Measurements from ENCODE around the gene SFTPA2. TPM values are rescaled to one million over a fixed set of nuclear protein-coding genes. Genes with fewer than 3 reads are reported as not detected.
"Not testable (repeated sequence)": the region's sequence is repeated elsewhere in the genome, so short reads cannot be mapped to it uniquely, and the experiment has no call there.

The SFTPA2 gene
- total RNA-seq, 2 experiments from 2014 or later, result not detected

GRCh38 chr10:79585870-79586527 is 25.8 kb upstream of the SFTPA2 start:
- ATAC-seq, result no peak
- H3K36me3 Mint-ChIP-seq (ENCODE audit: low read depth), result no peaks in the 10 kb centered on the region
- no peak for DNase-seq
- ChIA-PET CTCF (no interaction called here), POLR2A (no interaction called here)
- H3K27ac Mint-ChIP-seq, result no peak overlapping the region
- peaks cover 7% of the 10 kb centered on the region for H3K4me1 Mint-ChIP-seq (ENCODE audit: low read depth)
- H3K4me3 Mint-ChIP-seq, result no peak overlapping the region
- H3K9me3 Mint-ChIP-seq (ENCODE audit: insufficient read depth), result no peaks in the 10 kb centered on the region
- peaks cover 25% of the 10 kb centered on the region for H3K27me3 Mint-ChIP-seq (ENCODE audit: low read depth)

GRCh38 chr10:79583488-79584024 is 23.3 kb upstream of the SFTPA2 start:
- H3K4me3 Mint-ChIP-seq, result no peak overlapping the region
- CTCF ChIA-PET, result no interaction called here
- peaks cover 7% of the 10 kb centered on the region for H3K4me1 Mint-ChIP-seq (ENCODE audit: low read depth)
- peaks cover 25% of the 10 kb centered on the region for H3K27me3 Mint-ChIP-seq (ENCODE audit: low read depth)
- DNase-seq, result no peak
- ATAC-seq, result no peak
- no peaks in the 10 kb centered on the region for H3K36me3 Mint-ChIP-seq (ENCODE audit: low read depth)
- no peak overlapping the region for H3K27ac Mint-ChIP-seq
- H3K9me3 Mint-ChIP-seq (ENCODE audit: insufficient read depth), result no peaks in the 10 kb centered on the region
- POLR2A ChIA-PET, result no interaction called here

- POLR2A ChIA-PET; H3K27ac Mint-ChIP-seq; CTCF ChIA-PET; H3K4me1 Mint-ChIP-seq (ENCODE audit: low read depth); H3K9me3 Mint-ChIP-seq (ENCODE audit: insufficient read depth); H3K4me3 Mint-ChIP-seq; H3K36me3 Mint-ChIP-seq (ENCODE audit: low read depth); DNase-seq: not testable (repeated sequence)
- ATAC-seq, result peak; percentile 42
- peaks cover 22% of the 10 kb centered on the region for H3K27me3 Mint-ChIP-seq (ENCODE audit: low read depth)
These were observed 22.7 kb upstream of the SFTPA2 start for GRCh38 chr10:79582954-79583353.

GRCh38 chr10:79582096-79582495 is 21.9 kb upstream of the SFTPA2 start:
- H3K27me3 Mint-ChIP-seq (ENCODE audit: low read depth), result peaks cover 24% of the 10 kb centered on the region
- ChIA-PET POLR2A (no interaction called here), CTCF (no interaction called here)
- H3K4me3 Mint-ChIP-seq, result no peak overlapping the region
- ATAC-seq (no peak), DNase-seq (no peak)
- no peaks in the 10 kb centered on the region for H3K9me3 Mint-ChIP-seq (ENCODE audit: insufficient read depth)
- H3K27ac Mint-ChIP-seq, result no peak overlapping the region
- H3K36me3 Mint-ChIP-seq (ENCODE audit: low read depth), result no peaks in the 10 kb centered on the region
- peaks cover 7% of the 10 kb centered on the region for H3K4me1 Mint-ChIP-seq (ENCODE audit: low read depth)

GRCh38 chr10:79581044-79581443 is 20.8 kb upstream of the SFTPA2 start:
- Mint-ChIP-seq H3K4me1 (ENCODE audit: low read depth) (peaks cover 7% of the 10 kb centered on the region), H3K9me3 (ENCODE audit: insufficient read depth) (no peaks in the 10 kb centered on the region), H3K27ac (no peak overlapping the region), H3K4me3 (no peak overlapping the region), H3K27me3 (ENCODE audit: low read depth) (peaks cover 26% of the 10 kb centered on the region), H3K36me3 (ENCODE audit: low read depth) (no peaks in the 10 kb centered on the region)
- DNase-seq, result no peak
- ChIA-PET CTCF (no interaction called here), POLR2A (no interaction called here)
- no peak for ATAC-seq

GRCh38 chr10:79579361-79579760 is 19.2 kb upstream of the SFTPA2 start:
- H3K27me3 Mint-ChIP-seq (ENCODE audit: low read depth), result peaks cover 35% of the 10 kb centered on the region
- no peak overlapping the region for H3K27ac Mint-ChIP-seq
- no peaks in the 10 kb centered on the region for H3K36me3 Mint-ChIP-seq (ENCODE audit: low read depth)
- H3K4me3 Mint-ChIP-seq, result no peak overlapping the region
- H3K9me3 Mint-ChIP-seq (ENCODE audit: insufficient read depth), result no peaks in the 10 kb centered on the region
- DNase-seq (no peak), ATAC-seq (no peak)
- ChIA-PET POLR2A (no interaction called here), CTCF (no interaction called here)
- peaks cover 7% of the 10 kb centered on the region for H3K4me1 Mint-ChIP-seq (ENCODE audit: low read depth)

- ATAC-seq; H3K4me3 Mint-ChIP-seq; DNase-seq; CTCF ChIA-PET; H3K36me3 Mint-ChIP-seq (ENCODE audit: low read depth); H3K9me3 Mint-ChIP-seq (ENCODE audit: insufficient read depth); H3K27ac Mint-ChIP-seq; H3K4me1 Mint-ChIP-seq (ENCODE audit: low read depth); POLR2A ChIA-PET: not testable (repeated sequence)
- H3K27me3 Mint-ChIP-seq (ENCODE audit: low read depth), result peaks cover 71% of the 10 kb centered on the region
These were observed 10.4 kb upstream of the SFTPA2 start for GRCh38 chr10:79570624-79571023.

GRCh38 chr10:79563426-79563825 is 3.2 kb upstream of the SFTPA2 start:
- DNase-seq, result no peak
- ChIA-PET CTCF (interaction anchor here (1.2 kb wide), 1 partner anchor 26 kb away, joined by 4 read pairs; no protein-coding TSS in a partner anchor), POLR2A (no interaction called here)
- peaks cover 5% of the 10 kb centered on the region for H3K4me1 Mint-ChIP-seq (ENCODE audit: low read depth)
- no peak for ATAC-seq
- H3K36me3 Mint-ChIP-seq (ENCODE audit: low read depth), result no peaks in the 10 kb centered on the region
- H3K4me3 Mint-ChIP-seq, result no peak overlapping the region
- H3K27ac Mint-ChIP-seq, result no peak overlapping the region
- H3K9me3 Mint-ChIP-seq (ENCODE audit: insufficient read depth), result no peaks in the 10 kb centered on the region
- H3K27me3 Mint-ChIP-seq (ENCODE audit: low read depth), result peaks cover 33% of the 10 kb centered on the region

GRCh38 chr10:79562135-79562756 is 2.0 kb upstream of the SFTPA2 start:
- H3K36me3 Mint-ChIP-seq (ENCODE audit: low read depth), result no peaks in the 10 kb centered on the region
- ChIA-PET CTCF (interaction anchor here (0.7 to 1.5 kb wide), 6 partner anchors 9 to 353 kb away, joined by 3 to 7 read pairs (median 4); no protein-coding TSS in a partner anchor), POLR2A (no interaction called here)
- no peak overlapping the region for H3K27ac Mint-ChIP-seq
- H3K4me1 Mint-ChIP-seq (ENCODE audit: low read depth), result peaks cover 5% of the 10 kb centered on the region
- peak; percentile 84 for ATAC-seq
- H3K27me3 Mint-ChIP-seq (ENCODE audit: low read depth), result peaks cover 24% of the 10 kb centered on the region
- H3K4me3 Mint-ChIP-seq, result no peak overlapping the region
- no peaks in the 10 kb centered on the region for H3K9me3 Mint-ChIP-seq (ENCODE audit: insufficient read depth)
- peak; percentile 77 for DNase-seq

- H3K27me3 Mint-ChIP-seq (ENCODE audit: low read depth), result peaks cover 19% of the 10 kb centered on the region
- H3K4me1 Mint-ChIP-seq (ENCODE audit: low read depth), result peaks cover 5% of the 10 kb centered on the region
- H3K4me3 Mint-ChIP-seq, result no peak overlapping the region
- H3K36me3 Mint-ChIP-seq (ENCODE audit: low read depth), result no peaks in the 10 kb centered on the region
- DNase-seq, result no peak
- no peaks in the 10 kb centered on the region for H3K9me3 Mint-ChIP-seq (ENCODE audit: insufficient read depth)
- ChIA-PET POLR2A (no interaction called here), CTCF (interaction anchor here (1.0 kb wide), 1 partner anchor 10 kb away, joined by 3 read pairs; no protein-coding TSS in a partner anchor)
- H3K27ac Mint-ChIP-seq, result no peak overlapping the region
- no peak for ATAC-seq
These were observed 1.1 kb upstream of the SFTPA2 start for GRCh38 chr10:79561257-79561656.

GRCh38 chr10:79559726-79560125 is 481 bp downstream of the SFTPA2 start:
- DNase-seq (no peak), ATAC-seq (no peak)
- Mint-ChIP-seq H3K4me3 (no peak overlapping the region), H3K27me3 (ENCODE audit: low read depth) (peaks cover 14% of the 10 kb centered on the region), H3K27ac (no peak overlapping the region), H3K4me1 (ENCODE audit: low read depth) (peaks cover 5% of the 10 kb centered on the region), H3K36me3 (ENCODE audit: low read depth) (no peaks in the 10 kb centered on the region), H3K9me3 (ENCODE audit: insufficient read depth) (no peaks in the 10 kb centered on the region)
- ChIA-PET CTCF (no interaction called here), POLR2A (no interaction called here)

- H3K27me3 Mint-ChIP-seq (ENCODE audit: low read depth); H3K36me3 Mint-ChIP-seq (ENCODE audit: low read depth); DNase-seq; POLR2A ChIA-PET; H3K4me3 Mint-ChIP-seq; H3K27ac Mint-ChIP-seq; H3K9me3 Mint-ChIP-seq (ENCODE audit: insufficient read depth); ATAC-seq; CTCF ChIA-PET; H3K4me1 Mint-ChIP-seq (ENCODE audit: low read depth): not testable (repeated sequence)
These were observed 3.2 kb downstream of the SFTPA2 start for GRCh38 chr10:79556961-79557360.

All from activated CD8-positive, alpha-beta T cell treated with anti-CD3 and anti-CD28 coated beads, Interleukin-2, amount 10 ng/mL, durations not matched to agents 7 days and 5 days (primary cell).